ENCODE measurements around the gene SLC9A8.

DNA sequence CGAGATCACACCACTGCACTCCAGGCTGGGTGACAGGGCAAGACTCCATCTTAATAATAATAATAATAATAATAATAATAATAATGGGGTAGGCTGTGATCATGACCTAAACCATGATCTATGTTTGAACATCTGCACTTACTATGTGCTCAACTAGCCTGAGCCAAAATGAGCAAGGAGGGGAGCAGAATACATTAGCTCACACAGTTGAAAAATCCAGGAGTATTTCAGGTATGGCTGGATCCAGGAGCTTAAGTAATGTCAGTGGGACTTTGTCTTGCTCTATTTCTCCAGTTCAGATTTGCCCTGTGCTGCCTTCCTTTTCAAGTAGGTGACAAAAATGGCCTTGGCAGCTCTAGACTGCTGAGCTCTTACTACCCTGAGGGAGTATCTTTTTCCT lies 32.7 kb upstream of the SLC9A8 start:
- TF ChIP-seq, protein P1, sequence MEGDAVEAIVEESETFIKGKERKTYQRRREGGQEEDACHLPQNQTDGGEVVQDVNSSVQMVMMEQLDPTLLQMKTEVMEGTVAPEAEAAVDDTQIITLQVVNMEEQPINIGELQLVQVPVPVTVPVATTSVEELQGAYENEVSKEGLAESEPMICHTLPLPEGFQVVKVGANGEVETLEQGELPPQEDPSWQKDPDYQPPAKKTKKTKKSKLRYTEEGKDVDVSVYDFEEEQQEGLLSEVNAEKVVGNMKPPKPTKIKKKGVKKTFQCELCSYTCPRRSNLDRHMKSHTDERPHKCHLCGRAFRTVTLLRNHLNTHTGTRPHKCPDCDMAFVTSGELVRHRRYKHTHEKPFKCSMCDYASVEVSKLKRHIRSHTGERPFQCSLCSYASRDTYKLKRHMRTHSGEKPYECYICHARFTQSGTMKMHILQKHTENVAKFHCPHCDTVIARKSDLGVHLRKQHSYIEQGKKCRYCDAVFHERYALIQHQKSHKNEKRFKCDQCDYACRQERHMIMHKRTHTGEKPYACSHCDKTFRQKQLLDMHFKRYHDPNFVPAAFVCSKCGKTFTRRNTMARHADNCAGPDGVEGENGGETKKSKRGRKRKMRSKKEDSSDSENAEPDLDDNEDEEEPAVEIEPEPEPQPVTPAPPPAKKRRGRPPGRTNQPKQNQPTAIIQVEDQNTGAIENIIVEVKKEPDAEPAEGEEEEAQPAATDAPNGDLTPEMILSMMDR (IDR thresholded peaks at IDR 0.05) = no peak
- TF ChIP-seq ZFX (IDR thresholded peaks at IDR 0.05; ENCODE audit: borderline replicate concordance) = no peak
